Lung (tissue), 12 donors: Measurements from ENCODE around the gene NOS1AP. TPM values are rescaled to one million over a fixed set of nuclear protein-coding genes. Genes with fewer than 3 reads are reported as not detected.

ENCODE experiments used
- ATAC-seq: fragments of 200-7000 bp; cut with Tn5 transposase; one replicate; pipeline ENCODE4 v1.9.1; 2020; ENCODE audit warnings: moderate number of reproducible peaks; ENCODE audit not compliant: insufficient read depth, low FRiP score
- DNase-seq, 3 donors: peaks; one replicate each; pipeline ENCODE4 v3.0.0-alpha.2; 2013 to 2017
- H3K27ac ChIP-seq, 2 donors: one replicate each; pipeline ENCODE4 v1.5.1; 2013; ENCODE audit warnings: mild to moderate bottlenecking in 2 of 2, moderate library complexity in 2 of 2, control low read depth in 1 of 2, inconsistent platforms in 1 of 2, low read depth in 1 of 2, low read length in 1 of 2
- H3K27me3 ChIP-seq, 3 donors: one replicate each; pipeline ENCODE4 v1.5.1; 2013; ENCODE audit warnings: low read length in 2 of 3; ENCODE audit not compliant: control insufficient read depth in 3 of 3, insufficient read depth in 3 of 3
- H3K36me3 ChIP-seq, 4 donors: one replicate each; pipeline ENCODE4 v1.5.1; 2013; ENCODE audit warnings: low read length in 4 of 4, mild to moderate bottlenecking in 1 of 4, moderate library complexity in 1 of 4; ENCODE audit not compliant: control insufficient read depth in 4 of 4, insufficient read depth in 4 of 4
- H3K4me1 ChIP-seq, 5 donors: one replicate each; pipeline ENCODE4 v1.5.1; 2013; ENCODE audit warnings: low read length in 5 of 5, mild to moderate bottlenecking in 2 of 5, moderate library complexity in 1 of 5; ENCODE audit not compliant: control insufficient read depth in 5 of 5, insufficient read depth in 5 of 5
- H3K4me3 ChIP-seq: one replicate; pipeline ENCODE4 v1.5.1; 2013; ENCODE audit warnings: mild to moderate bottlenecking, control low read depth, moderate library complexity
- H3K9ac ChIP-seq, 2 donors: one replicate each; pipeline ENCODE4 v1.5.1; 2013; ENCODE audit warnings: low read length in 2 of 2, control low read depth in 1 of 2; ENCODE audit not compliant: insufficient read depth in 1 of 2
- H3K9me3 ChIP-seq, 4 donors: one replicate each; pipeline ENCODE4 v1.5.1; 2013; ENCODE audit warnings: low read length in 3 of 4, mild to moderate bottlenecking in 1 of 4, moderate library complexity in 1 of 4; ENCODE audit not compliant: control insufficient read depth in 4 of 4, insufficient read depth in 3 of 4
- CTCF ChIP-seq: IDR thresholded peaks from 2 replicates; pipeline ENCODE4 v1.5.1; 2012; ENCODE audit warnings: mild to moderate bottlenecking; ENCODE audit errors: control extremely low read depth, extremely low read depth
- WGBS, 2 donors: extraction: QIAGEN DNeasy Blood & Tissue Kit; methylation state at CpG; one replicate each; pipeline ENCODE4 v1.1.7; 2013; 5-methylcytosine and 5-hydroxymethylcytosine counted together
- polyA plus RNA-seq, 2 donors: library from polyadenylated mRNA; stranded (reverse); fragments of 200-250 nt; gene quantifications; one replicate each; pipeline ENCODE4 v1.2.1, GENCODE V29; 2013
- total RNA-seq, 2 donors: library from RNA; depleted of rRNA in 1 of 2; stranded (reverse); fragments of >200 nt in 1 of 2; gene quantifications; one replicate each; pipeline ENCODE4 v1.2.1, GENCODE V29; 2014 to 2021
- donor health status: control.
- donor health status: control.
- donor health status: Bipolar disorder and iron deficiency.
- donor health status: healthy.
- donor health status: DM: yes; HTN: yes; CAD: no.

The NOS1AP gene
- total and polyA plus RNA-seq, 4 donors, result 0.57 to 5.0 (median 1.2) TPM

- DNase-seq (no peak), ATAC-seq (no peak)
- Histone ChIP-seq H3K9me3 (no peaks in the 10 kb centered on the region), H3K4me3 (no peak overlapping the region), H3K27me3 (no peaks in the 10 kb centered on the region), H3K36me3 (peaks cover 0 to 2% (median 0%) of the 10 kb centered on the region in 4 donors), H3K9ac (no peak overlapping the region), H3K4me1 (no peaks in the 10 kb centered on the region), H3K27ac (no peak overlapping the region)
- TF ChIP-seq CTCF, result no peak
- 97 to 99% methylated on average over 10 of the region's 10 CpGs for WGBS, 2 donors
These were observed 296.0 kb downstream of the NOS1AP start for GRCh38 chr1:162365284-162366020.

- no peaks in the 10 kb centered on the region for H3K4me1 ChIP-seq
- WGBS, 2 donors, result 71 to 73% methylated on average over 4 of the region's 4 CpGs
- ATAC-seq (no peak), DNase-seq (no peak)
- TF ChIP-seq CTCF, result no peak
- no peaks in the 10 kb centered on the region for H3K9me3 ChIP-seq
- H3K27me3 ChIP-seq, result no peaks in the 10 kb centered on the region
- H3K9ac ChIP-seq, result no peak overlapping the region
- H3K4me3 ChIP-seq, result no peak overlapping the region
- H3K27ac ChIP-seq, result no peak overlapping the region
- H3K36me3 ChIP-seq, result peaks cover 0 to 2% (median 0%) of the 10 kb centered on the region in 4 donors
These were observed 296.7 kb downstream of the NOS1AP start for GRCh38 chr1:162366149-162366548.

- Histone ChIP-seq H3K27me3 (no peaks in the 10 kb centered on the region), H3K9ac (no peak overlapping the region), H3K4me3 (no peak overlapping the region), H3K9me3 (no peaks in the 10 kb centered on the region), H3K4me1 (no peaks in the 10 kb centered on the region), H3K27ac (no peak overlapping the region), H3K36me3 (peaks cover 0 to 2% (median 0%) of the 10 kb centered on the region in 4 donors)
- ATAC-seq (no peak), DNase-seq (no peak)
- WGBS, 2 donors, result 82 to 95% methylated on average over 9 of the region's 9 CpGs
- no peak for TF ChIP-seq CTCF
These were observed 297.2 kb downstream of the NOS1AP start for GRCh38 chr1:162366671-162367070.
